ENCODE results near the gene EVX1. TPM values are rescaled to one million over a fixed set of nuclear protein-coding genes. Genes with fewer than 3 reads are reported as not detected.

Gene EVX1
- total RNA-seq, 6 donors from 2014 or later: not detected

DNA sequence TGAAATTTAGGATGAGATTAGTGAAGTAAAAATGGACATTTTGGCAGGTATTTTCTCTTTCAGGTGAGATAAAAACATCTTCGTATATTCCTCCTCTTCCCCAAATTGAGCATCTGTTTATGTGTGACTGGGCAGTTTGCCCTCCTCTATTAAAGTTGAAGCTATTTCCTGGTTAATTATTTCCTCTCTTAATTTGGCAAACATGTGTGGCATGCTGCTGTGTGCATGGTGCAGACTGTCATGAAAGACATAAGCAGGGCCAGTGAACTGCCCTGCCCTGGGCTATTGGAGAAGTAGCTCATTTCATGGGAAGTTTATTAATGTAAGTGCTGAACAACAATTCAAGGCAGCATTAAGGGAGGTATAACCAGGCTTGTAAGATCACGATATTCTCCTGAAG, 52.6 kb downstream of the EVX1 start:
- Histone ChIP-seq H3K4me1 (no peaks in the 10 kb centered on the region), H3K27ac (no peak overlapping the region), H3K27me3 (no peaks in the 10 kb centered on the region), H3K4me3 (no peak overlapping the region), H3K36me3 (no peaks in the 10 kb centered on the region), H3K9me3 (no peaks in the 10 kb centered on the region)
- ATAC-seq (ENCODE audit: low FRiP score in 2 of 2) (no peak), DNase-seq (no peak)
- TF ChIP-seq, protein P1, sequence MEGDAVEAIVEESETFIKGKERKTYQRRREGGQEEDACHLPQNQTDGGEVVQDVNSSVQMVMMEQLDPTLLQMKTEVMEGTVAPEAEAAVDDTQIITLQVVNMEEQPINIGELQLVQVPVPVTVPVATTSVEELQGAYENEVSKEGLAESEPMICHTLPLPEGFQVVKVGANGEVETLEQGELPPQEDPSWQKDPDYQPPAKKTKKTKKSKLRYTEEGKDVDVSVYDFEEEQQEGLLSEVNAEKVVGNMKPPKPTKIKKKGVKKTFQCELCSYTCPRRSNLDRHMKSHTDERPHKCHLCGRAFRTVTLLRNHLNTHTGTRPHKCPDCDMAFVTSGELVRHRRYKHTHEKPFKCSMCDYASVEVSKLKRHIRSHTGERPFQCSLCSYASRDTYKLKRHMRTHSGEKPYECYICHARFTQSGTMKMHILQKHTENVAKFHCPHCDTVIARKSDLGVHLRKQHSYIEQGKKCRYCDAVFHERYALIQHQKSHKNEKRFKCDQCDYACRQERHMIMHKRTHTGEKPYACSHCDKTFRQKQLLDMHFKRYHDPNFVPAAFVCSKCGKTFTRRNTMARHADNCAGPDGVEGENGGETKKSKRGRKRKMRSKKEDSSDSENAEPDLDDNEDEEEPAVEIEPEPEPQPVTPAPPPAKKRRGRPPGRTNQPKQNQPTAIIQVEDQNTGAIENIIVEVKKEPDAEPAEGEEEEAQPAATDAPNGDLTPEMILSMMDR (IDR thresholded peaks at IDR 0.05): no peak
- TF ChIP-seq POLR2A (IDR thresholded peaks at IDR 0.05) (no peak), POLR2AphosphoS5 (IDR thresholded peaks at IDR 0.05) (no peak), EP300 (IDR thresholded peaks at IDR 0.05) (no peak)
- WGBS, 2 donors: 41 to 50% methylated on average over 2 of the region's 2 CpGs

- ATAC-seq (ENCODE audit: low FRiP score in 2 of 2): no peak
- no peaks in the 10 kb centered on the region for H3K9me3 ChIP-seq
- WGBS, 2 donors: 63 to 72% methylated on average over 8 of the region's 8 CpGs
- no peaks in the 10 kb centered on the region for H3K4me1 ChIP-seq
- no peak overlapping the region for H3K27ac ChIP-seq
- H3K4me3 ChIP-seq: no peak overlapping the region
- no peaks in the 10 kb centered on the region for H3K36me3 ChIP-seq
- H3K27me3 ChIP-seq: no peaks in the 10 kb centered on the region
- TF ChIP-seq POLR2AphosphoS5 (IDR thresholded peaks at IDR 0.05): no peak
- TF ChIP-seq, protein P1 (IDR thresholded peaks at IDR 0.05): no peak
- no peak for TF ChIP-seq EP300 (IDR thresholded peaks at IDR 0.05)
- no peak for TF ChIP-seq POLR2A (IDR thresholded peaks at IDR 0.05)
- DNase-seq: no peak
These were observed 54.8 kb downstream of the EVX1 start for GRCh38 chr7:27297356-27297755.

Other genes starting within 250 kb of the EVX1 start
- gene HOXA1, start 146.8 kb upstream of the EVX1 start, total RNA-seq: 1 to 10 TPM in 1 of 6 donors, under 1 TPM in 2, not detected in 3; 0.46 to 2.1 (median 0.64) TPM
- gene HOXA2, start 140.1 kb upstream of the EVX1 start, total RNA-seq: 1 to 10 TPM in 2 of 6 donors, under 1 TPM in 3, not detected in 1; 0.30 to 3.0 (median 0.86) TPM
- 10 to 100 TPM in 1 of 6 donors, 1 to 10 TPM in 5; 1.5 to 10.5 (median 6.2) TPM for gene HOXA4, start 112.0 kb upstream of the EVX1 start, total RNA-seq
- 10 to 100 TPM in 5 of 6 donors, 1 to 10 TPM in 1; 7.8 to 79.9 (median 16.9) TPM for gene HOXA5, start 99.1 kb upstream of the EVX1 start, total RNA-seq
- gene HOXA6, start 95.0 kb upstream of the EVX1 start, total RNA-seq: 1 to 10 TPM in 4 of 6 donors, under 1 TPM in 1, not detected in 1; 0.61 to 8.4 (median 4.0) TPM
- gene HOXA3, start 90.2 kb upstream of the EVX1 start, total RNA-seq: 10 to 100 TPM in 1 of 6 donors, 1 to 10 TPM in 3, under 1 TPM in 2; 0.20 to 11.4 (median 3.5) TPM
- 1 to 10 TPM in 3 of 6 donors, under 1 TPM in 1, not detected in 2; 0.46 to 3.3 (median 2.5) TPM for gene HOXA7, start 86.1 kb upstream of the EVX1 start, total RNA-seq
- gene HOXA9, start 77.3 kb upstream of the EVX1 start, total RNA-seq: 1 to 10 TPM in 2 of 6 donors, under 1 TPM in 3, not detected in 1; 0.30 to 6.1 (median 0.49) TPM
- under 1 TPM in 2 of 6 donors, not detected in 4; 0.15 to 0.24 TPM for gene HOXA10, start 68.5 kb upstream of the EVX1 start, total RNA-seq
- not detected for gene HOXA11, start 57.6 kb upstream of the EVX1 start, total RNA-seq
- not detected for gene HOXA13, start 42.7 kb upstream of the EVX1 start, total RNA-seq